Panc1 (cell line): Measurements from ENCODE around the gene INPP5D. TPM values are rescaled to one million over a fixed set of nuclear protein-coding genes. Genes with fewer than 3 reads are reported as not detected.

Experiments
- ATAC-seq: fragments of 200-7000 bp; cut with Tn5 transposase; 2 replicates; pipeline ENCODE4 v1.9.1; 2020; ENCODE audit warnings: mild to moderate bottlenecking, moderate library complexity
- BruUV-seq: library from RNA; stranded (reverse); fragments of 400-500 nt; replicated peaks from 2 replicates; lab custom pipeline; 2021; lab: Mats Ljungman, UMichigan
- CTCF ChIA-PET: fragments of 300-600 bp; sonication (Branson Sonifier 250); formaldehyde crosslinking; loops from one replicate; lab custom pipeline; 2022; ENCODE audit warnings: antibody characterized with exemption; lab: Charles Lee
- POLR2A ChIA-PET: fragments of 300-600 bp; sonication (Branson Sonifier 250); formaldehyde crosslinking; loops from one replicate; lab custom pipeline; 2022; ENCODE audit warnings: antibody characterized with exemption; lab: Charles Lee
- DNase-seq: peaks from one replicate; pipeline ENCODE4 v3.0.0-alpha.2; 2010; ENCODE audit warnings: low read depth, low spot score
- H3K27ac ChIP-seq: 2 replicates; pipeline ENCODE4 v1.5.1; 2011; ENCODE audit warnings: mild to moderate bottlenecking, low read length, inconsistent platforms
- H3K27me3 ChIP-seq: fragments of 200-500 bp; sonication (Bioruptor generic); 2 replicates; pipeline ENCODE4 v1.6.0; 2014; ENCODE audit warnings: low read length, inconsistent platforms; ENCODE audit not compliant: control insufficient read depth, insufficient read depth
- H3K36me3 ChIP-seq: fragments of 200-500 bp; sonication (Bioruptor generic); 2 replicates; pipeline ENCODE4 v1.5.1; 2014; ENCODE audit warnings: inconsistent platforms, mild to moderate bottlenecking, low read length, moderate library complexity; ENCODE audit not compliant: control insufficient read depth, insufficient read depth
- H3K4me1 ChIP-seq: 2 replicates; pipeline ENCODE4 v1.5.1; 2011; ENCODE audit warnings: inconsistent platforms, mild to moderate bottlenecking, low read length, moderate library complexity; ENCODE audit not compliant: control insufficient read depth, insufficient read depth
- H3K4me3 ChIP-seq, 2 experiments: 2 replicates each; pipeline ENCODE4 v1.5.1; 2011 to 2012; ENCODE audit warnings: low read depth in 2 of 2, low read length in 2 of 2, mild to moderate bottlenecking in 2 of 2, inconsistent platforms in 1 of 2, moderate library complexity in 1 of 2
- H3K9me3 ChIP-seq: fragments of 200-500 bp; sonication (Bioruptor generic); 2 replicates; pipeline ENCODE4 v1.5.1; 2014; ENCODE audit warnings: low read depth, mild to moderate bottlenecking, inconsistent platforms, low read length, moderate library complexity; ENCODE audit not compliant: control insufficient read depth, insufficient read depth
- CTCF ChIP-seq: fragments of 450-650 bp; IDR thresholded peaks from 2 replicates; pipeline ENCODE4 v1.5.1; 2017; ENCODE audit warnings: mild to moderate bottlenecking
- POLR2AphosphoS5 ChIP-seq: IDR thresholded peaks from 2 replicates; pipeline ENCODE4 v1.6.1; 2012; ENCODE audit warnings: mild to moderate bottlenecking, low read depth, low read length, moderate library complexity
- SIN3A ChIP-seq: IDR thresholded peaks from 2 replicates; pipeline ENCODE4 v1.6.1; 2012; ENCODE audit warnings: low read depth, mild to moderate bottlenecking, low read length, moderate library complexity, borderline replicate concordance; ENCODE audit not compliant: insufficient read depth
- TCF7L2 ChIP-seq: IDR thresholded peaks from 2 replicates; pipeline ENCODE4 v1.6.1; 2011; ENCODE audit warnings: mild to moderate bottlenecking, low read depth, low read length, inconsistent platforms
- in situ Hi-C: cut with HindIII; loops from 2 replicates; pipeline ENCODE4 v1.10.0; 2016; ENCODE audit warnings: low sequenced_read_pairs, low pct_unique_long_range_greater_than_20kb
- intact Hi-C: fragments of 100-400 bp; cut with micrococcal nuclease; formaldehyde crosslinking; loops from one replicate; pipeline ENCODE4 v1.10.0; 2022; ENCODE audit not compliant: unreplicated experiment
- total RNA-seq: library from RNA; stranded (reverse); gene quantifications from one replicate; pipeline ENCODE4 v1.2.1, GENCODE V29; 2021; ENCODE audit not compliant: unreplicated experiment
- TF ChIP-seq, protein P1 (sequence below), 2 experiments: IDR thresholded peaks; 2 replicates each; pipeline ENCODE4 v1.6.1; 2011 to 2012; ENCODE audit warnings: low read depth in 2 of 2, control low read depth in 1 of 2, low read length in 1 of 2, mild to moderate bottlenecking in 1 of 2, moderate library complexity in 1 of 2; ENCODE audit not compliant: insufficient read depth in 1 of 2

Gene INPP5D
- total RNA-seq, 1 experiment from 2014 or later, result 0.39 TPM

DNA sequence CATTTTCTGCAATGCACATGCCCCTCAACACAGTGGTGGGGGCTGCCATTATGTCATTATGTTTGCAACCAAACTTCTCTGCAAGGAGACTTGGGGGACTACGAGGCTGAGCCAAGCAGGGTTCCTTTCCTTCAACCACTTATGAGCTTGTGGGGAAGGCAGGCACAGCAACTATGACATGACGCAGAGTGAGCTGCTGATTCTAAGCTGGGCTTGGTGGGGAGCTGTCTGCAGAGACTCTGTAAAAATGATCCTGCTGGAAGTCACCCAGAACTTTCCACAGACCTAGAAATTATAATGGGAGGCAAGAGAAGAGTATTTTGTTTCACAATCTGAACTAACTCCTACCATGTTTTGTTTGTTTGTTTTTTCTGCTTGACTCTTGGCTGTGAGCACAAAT lies 55.6 kb downstream of the INPP5D start:
- CTCF ChIA-PET, result interaction anchor here (0.6 kb wide), 1 partner anchor 85 kb away, joined by 8 read pairs; no protein-coding TSS in a partner anchor
- no peaks in the 10 kb centered on the region for H3K27me3 ChIP-seq
- BruUV-seq, result no TSS peak
- H3K27ac ChIP-seq, result no peak overlapping the region
- POLR2A ChIA-PET, result interaction anchor here (0.7 kb wide), 1 partner anchor 20 kb away, joined by 4 read pairs; no protein-coding TSS in a partner anchor
- TF ChIP-seq, protein P1, sequence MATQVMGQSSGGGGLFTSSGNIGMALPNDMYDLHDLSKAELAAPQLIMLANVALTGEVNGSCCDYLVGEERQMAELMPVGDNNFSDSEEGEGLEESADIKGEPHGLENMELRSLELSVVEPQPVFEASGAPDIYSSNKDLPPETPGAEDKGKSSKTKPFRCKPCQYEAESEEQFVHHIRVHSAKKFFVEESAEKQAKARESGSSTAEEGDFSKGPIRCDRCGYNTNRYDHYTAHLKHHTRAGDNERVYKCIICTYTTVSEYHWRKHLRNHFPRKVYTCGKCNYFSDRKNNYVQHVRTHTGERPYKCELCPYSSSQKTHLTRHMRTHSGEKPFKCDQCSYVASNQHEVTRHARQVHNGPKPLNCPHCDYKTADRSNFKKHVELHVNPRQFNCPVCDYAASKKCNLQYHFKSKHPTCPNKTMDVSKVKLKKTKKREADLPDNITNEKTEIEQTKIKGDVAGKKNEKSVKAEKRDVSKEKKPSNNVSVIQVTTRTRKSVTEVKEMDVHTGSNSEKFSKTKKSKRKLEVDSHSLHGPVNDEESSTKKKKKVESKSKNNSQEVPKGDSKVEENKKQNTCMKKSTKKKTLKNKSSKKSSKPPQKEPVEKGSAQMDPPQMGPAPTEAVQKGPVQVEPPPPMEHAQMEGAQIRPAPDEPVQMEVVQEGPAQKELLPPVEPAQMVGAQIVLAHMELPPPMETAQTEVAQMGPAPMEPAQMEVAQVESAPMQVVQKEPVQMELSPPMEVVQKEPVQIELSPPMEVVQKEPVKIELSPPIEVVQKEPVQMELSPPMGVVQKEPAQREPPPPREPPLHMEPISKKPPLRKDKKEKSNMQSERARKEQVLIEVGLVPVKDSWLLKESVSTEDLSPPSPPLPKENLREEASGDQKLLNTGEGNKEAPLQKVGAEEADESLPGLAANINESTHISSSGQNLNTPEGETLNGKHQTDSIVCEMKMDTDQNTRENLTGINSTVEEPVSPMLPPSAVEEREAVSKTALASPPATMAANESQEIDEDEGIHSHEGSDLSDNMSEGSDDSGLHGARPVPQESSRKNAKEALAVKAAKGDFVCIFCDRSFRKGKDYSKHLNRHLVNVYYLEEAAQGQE (IDR thresholded peaks at IDR 0.05; ENCODE audit: insufficient read depth in 1 of 2, low read depth in 2 of 2, low read length in 1 of 2), result no peak
- no peak for TF ChIP-seq CTCF
- TF ChIP-seq POLR2AphosphoS5, result no peak
- no peak for TF ChIP-seq SIN3A
- TF ChIP-seq TCF7L2, result no peak
- intact Hi-C loops (no loop called here), in situ Hi-C loops (no loop called here)
- no peaks in the 10 kb centered on the region for H3K36me3 ChIP-seq
- DNase-seq, result no peak
- ATAC-seq, result no peak
- no peaks in the 10 kb centered on the region for H3K4me1 ChIP-seq
- no peak overlapping the region for H3K4me3 ChIP-seq
- H3K9me3 ChIP-seq, result no peaks in the 10 kb centered on the region

GRCh38 chr2:233116946-233117345 lies 56.8 kb downstream of the INPP5D start:
- CTCF ChIA-PET, result no interaction called here
- no peaks in the 10 kb centered on the region for H3K9me3 ChIP-seq
- ATAC-seq, result no peak
- no peaks in the 10 kb centered on the region for H3K36me3 ChIP-seq
- in situ Hi-C loops (no loop called here), intact Hi-C loops (no loop called here)
- H3K27me3 ChIP-seq, result no peaks in the 10 kb centered on the region
- no peak for DNase-seq
- no peak for TF ChIP-seq SIN3A
- no peak for TF ChIP-seq TCF7L2
- TF ChIP-seq POLR2AphosphoS5, result no peak
- TF ChIP-seq, protein P1 (IDR thresholded peaks at IDR 0.05; ENCODE audit: insufficient read depth in 1 of 2, low read depth in 2 of 2, low read length in 1 of 2), result no peak
- no peak for TF ChIP-seq CTCF
- POLR2A ChIA-PET, result no interaction called here
- H3K4me1 ChIP-seq, result no peaks in the 10 kb centered on the region
- no peak overlapping the region for H3K27ac ChIP-seq
- BruUV-seq, result no TSS peak
- H3K4me3 ChIP-seq, result no peak overlapping the region
